ENCODE measurements around the gene RNASET2. TPM values are rescaled to one million over a fixed set of nuclear protein-coding genes. Genes with fewer than 3 reads are reported as not detected.

RNASET2 gene
- total and polyA plus RNA-seq, 2 of the 13 experiments (the other 11 are each of a cell fraction or from before 2014, with no cell fraction given): 44.6 to 597 TPM

GRCh38 chr6:166927935-166928643, 28.3 kb downstream of the RNASET2 start:
- peaks cover 40 to 65% of the 10 kb centered on the region in 2 experiments for H3K36me3 ChIP-seq (replicated peaks in 1 of 2; ENCODE audit: control insufficient read depth in 1 of 2, insufficient read depth in 2 of 2, low read length in 2 of 2)
- H3K9me3 ChIP-seq (ENCODE audit: low read length): no peaks in the 10 kb centered on the region
- H2AFZ ChIP-seq (ENCODE audit: low read length): no peak overlapping the region
- CTCF ChIA-PET (ENCODE audit: low intra/inter-chr PET ratio, low total read pairs): no interaction called here
- H3K9ac ChIP-seq (ENCODE audit: insufficient read depth, low read depth, low read length): no peak overlapping the region
- WGBS (ENCODE audit: low lambda C conversion rate): 88% methylated on average over 13 of the region's 13 CpGs
- ATAC-seq (no peak), FAIRE-seq (no peak), DNase-seq (ENCODE audit: low spot score) (no peak)
- H4K20me1 ChIP-seq (ENCODE audit: insufficient read depth, low read length): peaks cover 63% of the 10 kb centered on the region
- intact Hi-C loops (cut with micrococcal nuclease; ENCODE audit: unreplicated experiment) (no loop called here), in situ Hi-C loops (cut with HindIII; ENCODE audit: extremely low pct_ligation_motif_present, low pct_unique_long_range_greater_than_20kb) (no loop called here)
- POLR2A ChIA-PET: interaction anchor here (0.9 kb wide), 1 partner anchor 8 kb away, joined by 4 read pairs; no protein-coding TSS in a partner anchor
- no peaks in the 10 kb centered on the region for H3K4me1 ChIP-seq (ENCODE audit: insufficient read depth, low read length)
- H3K4me2 ChIP-seq (ENCODE audit: low read depth, low read length): no peak overlapping the region
- TF ChIP-seq THYN1 (CRISPR knock-in tag; IDR thresholded peaks at IDR 0.05; ENCODE audit: borderline replicate concordance, low read depth): no peak
- TF ChIP-seq ZNF710 (CRISPR knock-in tag; IDR thresholded peaks at IDR 0.05; ENCODE audit: borderline replicate concordance): no peak
- peak; percentile 66; the same call in 1 of the 2 replicates for TF ChIP-seq PAF1 (CRISPR knock-in tag; IDR thresholded peaks at IDR 0.05)
- 0 out of 2 replicates have a peak, but pooled peaks have one; percentile 18 for TF ChIP-seq MAFF (IDR thresholded peaks at IDR 0.05; ENCODE audit: low read depth, low read length)
- no peak for TF ChIP-seq ZFP62 (CRISPR knock-in tag; IDR thresholded peaks at IDR 0.05)
- no peak for TF ChIP-seq ZBTB43 (CRISPR knock-in tag; conservative IDR thresholded peaks at IDR 0.05)
- TF ChIP-seq ZNF281 (CRISPR knock-in tag; IDR thresholded peaks at IDR 0.05; ENCODE audit: borderline replicate concordance): no peak
- no peak for TF ChIP-seq ZFYVE20 (CRISPR knock-in tag; IDR thresholded peaks at IDR 0.05; ENCODE audit: borderline replicate concordance, low read depth)
- peak; percentile 53 for TF ChIP-seq POLR2AphosphoS5 (IDR thresholded peaks at IDR 0.05; ENCODE audit: low read depth, low read length)
- TF ChIP-seq FOXC1 (CRISPR knock-in tag; IDR thresholded peaks at IDR 0.05; ENCODE audit: borderline replicate concordance): no peak
- peak; percentile 30 to 52; a peak in 2 of 4 replicates for TF ChIP-seq MAFK (conservative IDR thresholded peaks at IDR 0.05 in 1 of 2, IDR thresholded peaks at IDR 0.05 in 1 of 2; ENCODE audit: low read length in 2 of 2)
- H3K27me3 ChIP-seq (ENCODE audit: control insufficient read depth in 1 of 2, insufficient read depth in 2 of 2, low read length in 2 of 2): no peaks in the 10 kb centered on the region
- peaks cover 6% of the 10 kb centered on the region for H3K79me2 ChIP-seq (ENCODE audit: insufficient read depth, low read length)
- BruUV-seq (replicated peaks): no TSS peak
- no peak overlapping the region for H3K4me3 ChIP-seq (replicated peaks in 1 of 3; ENCODE audit: insufficient read depth in 1 of 3, low read depth in 2 of 3, low read length in 3 of 3)
- H3K27ac ChIP-seq (ENCODE audit: extremely low read length, insufficient read depth, low read length): no peak overlapping the region

Data from HepG2 (cell line).